HEK293 (cell line): ENCODE measurements around the gene RPAP3.

ENCODE experiments used
- BCL11B ChIP-seq: fragments of 450-650 bp; formaldehyde crosslinking; IDR thresholded peaks from 2 replicates; pipeline ENCODE4 v1.5.1; 2016; ENCODE audit warnings: low read depth, missing biosample characterization, missing genetic modification characterization
- GLI2 ChIP-seq: fragments of 450-650 bp; formaldehyde crosslinking; IDR thresholded peaks from 2 replicates; pipeline ENCODE4; 2017; ENCODE audit warnings: missing biosample characterization, missing genetic modification characterization, low read depth, borderline replicate concordance
- GLIS2 ChIP-seq: fragments of 450-650 bp; formaldehyde crosslinking; IDR thresholded peaks from 2 replicates; pipeline ENCODE4 v1.5.1; 2016; ENCODE audit warnings: missing biosample characterization, missing genetic modification characterization
- KLF1 ChIP-seq: fragments of 450-650 bp; formaldehyde crosslinking; IDR thresholded peaks from 2 replicates; pipeline ENCODE4 v1.5.1; 2016; ENCODE audit warnings: missing biosample characterization, missing genetic modification characterization
- MEIS1 ChIP-seq: sonication (generic); formaldehyde crosslinking; IDR thresholded peaks from 2 replicates; pipeline ENCODE4 v1.8.1; 2022; ENCODE audit warnings: missing genetic modification reagents, mild to moderate bottlenecking, borderline replicate concordance
- OSR2 ChIP-seq: fragments of 450-650 bp; formaldehyde crosslinking; IDR thresholded peaks from 2 replicates; pipeline ENCODE4 v1.5.1; 2016; ENCODE audit warnings: missing biosample characterization, missing genetic modification characterization
- PATZ1 ChIP-seq: fragments of 450-650 bp; formaldehyde crosslinking; IDR thresholded peaks from 2 replicates; pipeline ENCODE4 v1.5.1; 2016; ENCODE audit warnings: missing biosample characterization, missing genetic modification characterization
- SCRT2 ChIP-seq: fragments of 450-650 bp; formaldehyde crosslinking; IDR thresholded peaks from 2 replicates; pipeline ENCODE4 v1.5.1; 2016; ENCODE audit warnings: missing biosample characterization, missing genetic modification characterization
- SP2 ChIP-seq: fragments of 450-650 bp; formaldehyde crosslinking; IDR thresholded peaks from 2 replicates; pipeline ENCODE4 v1.5.1; 2016; ENCODE audit warnings: missing biosample characterization, missing genetic modification characterization
- SP3 ChIP-seq: fragments of 450-650 bp; formaldehyde crosslinking; IDR thresholded peaks from 2 replicates; pipeline ENCODE4 v1.5.1; 2016; ENCODE audit warnings: missing biosample characterization, missing genetic modification characterization
- TCF7L2 ChIP-seq: IDR thresholded peaks from 2 replicates; pipeline ENCODE4 v1.6.1; 2011; ENCODE audit warnings: low read depth, mild to moderate bottlenecking, inconsistent platforms, low read length, moderate library complexity, borderline replicate concordance
- ZBTB1 ChIP-seq: fragments of 450-650 bp; formaldehyde crosslinking; IDR thresholded peaks from 2 replicates; pipeline ENCODE4 v1.5.1; 2016; ENCODE audit warnings: missing biosample characterization, missing genetic modification characterization
- ZBTB20 ChIP-seq: fragments of 450-650 bp; formaldehyde crosslinking; IDR thresholded peaks from 2 replicates; pipeline ENCODE4 v1.5.1; 2016; ENCODE audit warnings: missing biosample characterization, missing genetic modification characterization
- ZEB2 ChIP-seq: fragments of 450-650 bp; formaldehyde crosslinking; IDR thresholded peaks from 2 replicates; pipeline ENCODE4 v1.5.1; 2016; ENCODE audit warnings: missing biosample characterization, missing genetic modification characterization
- ZFP37 ChIP-seq: fragments of 450-650 bp; formaldehyde crosslinking; IDR thresholded peaks from 2 replicates; pipeline ENCODE4 v1.5.1; 2016; ENCODE audit warnings: missing biosample characterization, missing genetic modification characterization
- ZFP41 ChIP-seq: fragments of 450-650 bp; formaldehyde crosslinking; IDR thresholded peaks from 2 replicates; pipeline ENCODE4 v1.5.1; 2016; ENCODE audit warnings: missing biosample characterization, missing genetic modification characterization, borderline replicate concordance
- ZFP69B ChIP-seq: fragments of 450-650 bp; formaldehyde crosslinking; IDR thresholded peaks from 2 replicates; pipeline ENCODE4 v1.5.1; 2016; ENCODE audit warnings: missing biosample characterization, missing genetic modification characterization
- ZNF121 ChIP-seq: fragments of 450-650 bp; formaldehyde crosslinking; IDR thresholded peaks from 2 replicates; pipeline ENCODE4 v1.5.1; 2016; ENCODE audit warnings: missing biosample characterization, missing genetic modification characterization
- ZNF140 ChIP-seq: fragments of 450-650 bp; formaldehyde crosslinking; IDR thresholded peaks from 2 replicates; pipeline ENCODE4 v1.5.1; 2016; ENCODE audit warnings: missing biosample characterization, missing genetic modification characterization
- ZNF19 ChIP-seq: fragments of 450-650 bp; formaldehyde crosslinking; IDR thresholded peaks from 2 replicates; pipeline ENCODE4; 2016; ENCODE audit warnings: missing biosample characterization, missing genetic modification characterization, low read depth
- ZNF324 ChIP-seq: fragments of 450-650 bp; formaldehyde crosslinking; IDR thresholded peaks from 2 replicates; pipeline ENCODE4 v1.5.1; 2016; ENCODE audit warnings: missing biosample characterization, missing genetic modification characterization
- ZNF335 ChIP-seq: fragments of 450-650 bp; formaldehyde crosslinking; conservative IDR thresholded peaks from 2 replicates; pipeline ENCODE4 v1.5.1; 2016; ENCODE audit warnings: missing biosample characterization, missing genetic modification characterization
- ZNF341 ChIP-seq: fragments of 450-650 bp; formaldehyde crosslinking; IDR thresholded peaks from 2 replicates; pipeline ENCODE4; 2016; ENCODE audit warnings: low read depth, missing biosample characterization, missing genetic modification characterization
- ZNF350 ChIP-seq: fragments of 450-650 bp; formaldehyde crosslinking; IDR thresholded peaks from 2 replicates; pipeline ENCODE4 v1.5.0; 2017; ENCODE audit warnings: missing biosample characterization, mild to moderate bottlenecking, missing genetic modification characterization
- ZNF423 ChIP-seq: fragments of 450-650 bp; formaldehyde crosslinking; IDR thresholded peaks from 2 replicates; pipeline ENCODE4 v1.5.1; 2016; ENCODE audit warnings: missing biosample characterization, missing genetic modification characterization
- ZNF530 ChIP-seq: fragments of 450-650 bp; formaldehyde crosslinking; IDR thresholded peaks from 2 replicates; pipeline ENCODE4 v1.5.1; 2016; ENCODE audit warnings: low read depth, missing biosample characterization, missing genetic modification characterization
- ZNF544 ChIP-seq: fragments of 450-650 bp; formaldehyde crosslinking; IDR thresholded peaks from 2 replicates; pipeline ENCODE4 v1.5.0; 2017; ENCODE audit warnings: missing biosample characterization, missing genetic modification characterization
- ZNF548 ChIP-seq: fragments of 450-650 bp; formaldehyde crosslinking; IDR thresholded peaks from 2 replicates; pipeline ENCODE4 v1.5.1; 2016; ENCODE audit warnings: missing biosample characterization, missing genetic modification characterization
- ZNF560 ChIP-seq: fragments of 450-650 bp; formaldehyde crosslinking; IDR thresholded peaks from 2 replicates; pipeline ENCODE4 v1.5.1; 2017; ENCODE audit warnings: missing biosample characterization, missing genetic modification characterization, borderline replicate concordance
- ZNF600 ChIP-seq: fragments of 450-650 bp; formaldehyde crosslinking; IDR thresholded peaks from 2 replicates; pipeline ENCODE4 v1.5.1; 2016; ENCODE audit warnings: missing biosample characterization, missing genetic modification characterization
- ZNF76 ChIP-seq: fragments of 450-650 bp; formaldehyde crosslinking; IDR thresholded peaks from 2 replicates; pipeline ENCODE4; 2016; ENCODE audit warnings: low read depth, missing biosample characterization, missing genetic modification characterization, borderline replicate concordance
- ZNF830 ChIP-seq: fragments of 450-650 bp; IDR thresholded peaks from 2 replicates; pipeline ENCODE4 v1.5.0; 2018; ENCODE audit warnings: missing biosample characterization, missing genetic modification characterization, low read depth, mild to moderate bottlenecking, moderate library complexity
- ZNF843 ChIP-seq: fragments of 450-650 bp; formaldehyde crosslinking; IDR thresholded peaks from 2 replicates; pipeline ENCODE4 v1.5.1; 2016; ENCODE audit warnings: missing biosample characterization, missing genetic modification characterization
- ZSCAN30 ChIP-seq: fragments of 450-650 bp; IDR thresholded peaks from 2 replicates; pipeline ENCODE4 v1.5.1; 2018; ENCODE audit warnings: missing biosample characterization, mild to moderate bottlenecking, missing genetic modification characterization, moderate library complexity
- ZSCAN5A ChIP-seq: fragments of 450-650 bp; formaldehyde crosslinking; IDR thresholded peaks from 2 replicates; pipeline ENCODE4 v1.5.1; 2016; ENCODE audit warnings: missing biosample characterization, missing genetic modification characterization
- ZXDB ChIP-seq: fragments of 450-650 bp; formaldehyde crosslinking; IDR thresholded peaks from 2 replicates; pipeline ENCODE4 v1.5.1; 2016; ENCODE audit warnings: missing biosample characterization, missing genetic modification characterization
- TF ChIP-seq, protein P1 (sequence below): fragments of 450-650 bp; formaldehyde crosslinking; IDR thresholded peaks from 2 replicates; pipeline ENCODE4 v1.5.1; 2016; ENCODE audit warnings: missing biosample characterization, missing genetic modification characterization

The RPAP3 gene

GRCh38 chr12:47705566-47706425 is at the start of gene RPAP3 (continued):
- TF ChIP-seq ZNF423 (tag by site-specific recombination) (0 out of 2 replicates have a peak, but pooled peaks have one; percentile 49), GLIS2 (tag by site-specific recombination) (peak; percentile 96), SP3 (peak; percentile 88), ZNF19 (tag by site-specific recombination) (no peak), ZNF335 (tag by site-specific recombination) (peak; percentile 86), ZNF544 (no peak), ZNF830 (tag by site-specific recombination) (no peak), BCL11B (0 out of 2 replicates have a peak, but pooled peaks have one; percentile 22), ZNF350 (tag by site-specific recombination) (no peak), ZNF548 (tag by site-specific recombination) (no peak), ZNF140 (tag by site-specific recombination) (no peak), SP2 (tag by site-specific recombination) (peak; percentile 86), ZNF843 (tag by site-specific recombination) (peak; percentile 47; the same call in 1 of the 2 replicates), OSR2 (tag by site-specific recombination) (no peak), ZEB2 (tag by site-specific recombination) (peak; percentile 87), ZNF341 (tag by site-specific recombination) (peak; percentile 88), ZSCAN30 (peak; percentile 74), ZBTB20 (tag by site-specific recombination) (peak; percentile 94), ZNF560 (tag by site-specific recombination) (no peak), ZNF76 (tag by site-specific recombination) (peak; percentile 89), ZNF324 (no peak), ZBTB1 (tag by site-specific recombination) (peak; percentile 95), ZFP41 (no peak), ZXDB (tag by site-specific recombination) (peak; percentile 81), ZSCAN5A (peak; percentile 93), MEIS1 (CRISPR knock-in tag) (no peak), GLI2 (no peak), TCF7L2 (no peak), KLF1 (tag by site-specific recombination) (peak; percentile 49; the same call in 1 of the 2 replicates), ZNF600 (peak; percentile 81), ZFP37 (tag by site-specific recombination) (no peak), ZNF530 (no peak), ZFP69B (tag by site-specific recombination) (peak; percentile 88), PATZ1 (tag by site-specific recombination) (peak; percentile 79), SCRT2 (tag by site-specific recombination) (peak; percentile 80), ZNF121 (tag by site-specific recombination) (peak; percentile 36; the same call in 1 of the 2 replicates)
- TF ChIP-seq, protein P1, sequence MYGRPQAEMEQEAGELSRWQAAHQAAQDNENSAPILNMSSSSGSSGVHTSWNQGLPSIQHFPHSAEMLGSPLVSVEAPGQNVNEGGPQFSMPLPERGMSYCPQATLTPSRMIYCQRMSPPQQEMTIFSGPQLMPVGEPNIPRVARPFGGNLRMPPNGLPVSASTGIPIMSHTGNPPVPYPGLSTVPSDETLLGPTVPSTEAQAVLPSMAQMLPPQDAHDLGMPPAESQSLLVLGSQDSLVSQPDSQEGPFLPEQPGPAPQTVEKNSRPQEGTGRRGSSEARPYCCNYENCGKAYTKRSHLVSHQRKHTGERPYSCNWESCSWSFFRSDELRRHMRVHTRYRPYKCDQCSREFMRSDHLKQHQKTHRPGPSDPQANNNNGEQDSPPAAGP (tag by site-specific recombination), result peak; percentile 84
